Stimulated activated CD8-positive, alpha-beta memory T cell treated with anti-CD3 and anti-CD28 coated beads, Interleukin-15, amount 100 ng/mL, for 1 hour (primary cell): ENCODE results near the gene TCERG1L.
"Not testable (repeated sequence)": the region's sequence is repeated elsewhere in the genome, so short reads cannot be mapped to it uniquely, and the experiment has no call there.

Source experiments
- DNase-seq: peaks from one replicate; pipeline ENCODE4 v3.0.0-alpha.2; 2020; ENCODE audit warnings: low read depth

TCERG1L gene

GRCh38 chr10:131183546-131184045 is 127.9 kb downstream of the TCERG1L start:
- DNase-seq = no peak

- no peak for DNase-seq
Measured at GRCh38 chr10:131181456-131181855, 130.1 kb downstream of the TCERG1L start.

GRCh38 chr10:131180740-131181415 is 130.6 kb downstream of the TCERG1L start:
- no peak for DNase-seq

GRCh38 chr10:131180086-131180485 is 131.4 kb downstream of the TCERG1L start:
- no peak for DNase-seq

GRCh38 chr10:131179361-131179760 is 132.2 kb downstream of the TCERG1L start:
- DNase-seq = no peak

GRCh38 chr10:131178521-131179331 is 132.8 kb downstream of the TCERG1L start:
- no peak for DNase-seq

- DNase-seq = no peak
Measured at GRCh38 chr10:131177431-131178327, 133.8 kb downstream of the TCERG1L start.

GRCh38 chr10:131176907-131177306 is 134.6 kb downstream of the TCERG1L start:
- DNase-seq = no peak

GRCh38 chr10:131176324-131176723 is 135.2 kb downstream of the TCERG1L start:
- not testable (repeated sequence) for DNase-seq

GRCh38 chr10:131175891-131176290 is 135.6 kb downstream of the TCERG1L start:
- DNase-seq = no peak

- no peak for DNase-seq
Measured at GRCh38 chr10:131174651-131175540, 136.6 kb downstream of the TCERG1L start.

GRCh38 chr10:131174211-131174565 is 137.3 kb downstream of the TCERG1L start:
- DNase-seq = no peak

GRCh38 chr10:131173484-131174210 is 137.9 kb downstream of the TCERG1L start:
- no peak for DNase-seq

- DNase-seq = no peak
Measured at GRCh38 chr10:131172433-131172832, 139.1 kb downstream of the TCERG1L start.

- DNase-seq = no peak
Measured at GRCh38 chr10:131169146-131169545, 142.4 kb downstream of the TCERG1L start.

GRCh38 chr10:131168238-131168875 is 143.2 kb downstream of the TCERG1L start:
- no peak for DNase-seq

- no peak for DNase-seq
Measured at GRCh38 chr10:131167036-131167860, 144.3 kb downstream of the TCERG1L start.

GRCh38 chr10:131166486-131166885 is 145.0 kb downstream of the TCERG1L start:
- no peak for DNase-seq

GRCh38 chr10:131165092-131165491 is 146.4 kb downstream of the TCERG1L start:
- DNase-seq = no peak
